Common myeloid progenitor, CD34-positive (primary cell): Measurements from ENCODE around the gene FCF1.
"Not testable (repeated sequence)": the region's sequence is repeated elsewhere in the genome, so short reads cannot be mapped to it uniquely, and the experiment has no call there.

Experiments
- CTCF ChIA-PET: fragments of 350-600 bp; sonication (Branson Sonifier 250); formaldehyde crosslinking; loops from one replicate; lab custom pipeline; 2021; ENCODE audit warnings: antibody characterized with exemption; lab: Charles Lee
- POLR2A ChIA-PET: fragments of 350-600 bp; sonication (Branson Sonifier 250); formaldehyde crosslinking; loops from one replicate; lab custom pipeline; 2021; ENCODE audit warnings: antibody characterized with exemption; lab: Charles Lee
- DNase-seq, 3 donors: peaks; one replicate each; pipeline versions ENCODE4 v3.0.0 to v3.0.0-alpha.2; 2013
- H3K27ac ChIP-seq, 2 experiments: 1 replicate in 1 of 2; 2 replicates in 1 of 2; pipeline ENCODE4 v1.7.0; 2013; ENCODE audit warnings: inconsistent platforms in 2 of 2, low read length in 2 of 2, mild to moderate bottlenecking in 2 of 2, low read depth in 1 of 2, moderate library complexity in 1 of 2; ENCODE audit not compliant: severe bottlenecking in 2 of 2, insufficient read depth in 1 of 2, poor library complexity in 1 of 2
- H3K27me3 ChIP-seq, 5 experiments: replicated peaks in 2 of 5; 1 replicate in 3 of 5; 2 replicates in 2 of 5; pipeline versions ENCODE4 v1.6.1 to v1.7.0; 2013; ENCODE audit warnings: low read length in 4 of 5, mild to moderate bottlenecking in 2 of 5, moderate library complexity in 2 of 5, inconsistent platforms in 1 of 5; ENCODE audit not compliant: insufficient read depth in 5 of 5, control insufficient read depth in 4 of 5
- H3K36me3 ChIP-seq, 4 experiments: 1 replicate in 2 of 4; 2 replicates in 2 of 4; pipeline versions ENCODE4 v1.6.1 to v1.7.0; 2013; ENCODE audit warnings: low read length in 3 of 4, control low read depth in 1 of 4, mild to moderate bottlenecking in 1 of 4; ENCODE audit not compliant: control insufficient read depth in 4 of 4, insufficient read depth in 4 of 4
- H3K4me1 ChIP-seq, 4 experiments: 1 replicate in 3 of 4; 2 replicates in 1 of 4; pipeline versions ENCODE4 v1.6.1 to v1.7.1; 2013; ENCODE audit warnings: low read length in 3 of 4, mild to moderate bottlenecking in 3 of 4, control low read depth in 1 of 4, inconsistent platforms in 1 of 4, moderate library complexity in 1 of 4; ENCODE audit not compliant: control insufficient read depth in 4 of 4, insufficient read depth in 4 of 4; ENCODE audit errors: control extremely low read depth in 1 of 4
- H3K4me3 ChIP-seq, 7 experiments: 1 replicate in 4 of 7; 2 replicates in 3 of 7; pipeline versions ENCODE4 v1.5.1 to v1.7.0; 2013; ENCODE audit warnings: mild to moderate bottlenecking in 7 of 7, low read length in 6 of 7, moderate library complexity in 6 of 7, inconsistent platforms in 2 of 7, low read depth in 2 of 7, control low read depth in 1 of 7; ENCODE audit not compliant: insufficient read depth in 4 of 7, control insufficient read depth in 1 of 7; ENCODE audit errors: extremely low read depth in 1 of 7
- H3K9me3 ChIP-seq, 5 experiments: 1 replicate in 4 of 5; 2 replicates in 1 of 5; pipeline versions ENCODE4 v1.6.1 to v1.7.1; 2013; ENCODE audit warnings: low read length in 4 of 5, mild to moderate bottlenecking in 2 of 5, inconsistent platforms in 1 of 5, low read depth in 1 of 5, moderate library complexity in 1 of 5; ENCODE audit not compliant: control insufficient read depth in 4 of 5, insufficient read depth in 2 of 5; ENCODE audit errors: control extremely low read depth in 1 of 5
- WGBS: methylation state at CpG from one replicate; pipeline ENCODE4 v1.1.5; 2013; ENCODE audit not compliant: insufficient coverage; 5-methylcytosine and 5-hydroxymethylcytosine counted together

FCF1 gene

DNA sequence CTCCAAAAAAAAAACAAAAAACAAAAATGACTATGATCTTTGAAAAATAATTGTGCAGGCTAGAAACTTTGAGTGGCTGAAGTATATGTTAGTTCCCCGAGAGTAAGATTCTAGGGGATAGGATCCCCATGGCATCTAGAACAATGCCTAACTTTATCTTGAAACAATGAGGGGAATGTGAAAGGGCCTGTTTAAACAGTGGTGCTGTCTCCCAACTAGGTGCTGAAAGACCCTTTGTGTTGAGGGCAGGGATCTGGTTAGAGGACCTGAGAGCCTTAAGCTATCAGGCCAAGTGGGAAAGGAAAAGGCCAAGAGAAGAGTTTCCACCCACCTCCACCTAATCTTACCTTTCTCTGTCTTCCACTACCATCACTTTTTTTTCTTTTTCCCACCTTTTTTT lies 43.4 kb downstream of the FCF1 start:
- H3K27ac ChIP-seq = no peak overlapping the region
- WGBS = no CpG with 5 or more reads among the region's 1 CpG
- DNase-seq = no peak
- H3K4me3 ChIP-seq = no peak overlapping the region
- H3K27me3 ChIP-seq = no peaks in the 10 kb centered on the region
- H3K36me3 ChIP-seq = no peaks in the 10 kb centered on the region
- peaks cover 0 to 12% (median 3%) of the 10 kb centered on the region in 5 experiments for H3K9me3 ChIP-seq
- CTCF ChIA-PET = interaction anchor here (1.4 kb wide), 1 partner anchor 19 kb away, joined by 3 read pairs; no protein-coding TSS in a partner anchor
- H3K4me1 ChIP-seq = no peaks in the 10 kb centered on the region
- POLR2A ChIA-PET = no interaction called here

- 100% methylated on average over 3 of the region's 5 CpGs for WGBS
- H3K4me3 ChIP-seq, H3K27ac ChIP-seq, H3K27me3 ChIP-seq, H3K9me3 ChIP-seq, DNase-seq, H3K4me1 ChIP-seq, H3K36me3 ChIP-seq, POLR2A ChIA-PET: not testable (repeated sequence)
- CTCF ChIA-PET = interaction anchor here (0.6 kb wide), 1 partner anchor 1283 kb away, joined by 3 read pairs; no protein-coding TSS in a partner anchor
Measured at GRCh38 chr14:74758505-74758904, 45.6 kb downstream of the FCF1 start.

DNA sequence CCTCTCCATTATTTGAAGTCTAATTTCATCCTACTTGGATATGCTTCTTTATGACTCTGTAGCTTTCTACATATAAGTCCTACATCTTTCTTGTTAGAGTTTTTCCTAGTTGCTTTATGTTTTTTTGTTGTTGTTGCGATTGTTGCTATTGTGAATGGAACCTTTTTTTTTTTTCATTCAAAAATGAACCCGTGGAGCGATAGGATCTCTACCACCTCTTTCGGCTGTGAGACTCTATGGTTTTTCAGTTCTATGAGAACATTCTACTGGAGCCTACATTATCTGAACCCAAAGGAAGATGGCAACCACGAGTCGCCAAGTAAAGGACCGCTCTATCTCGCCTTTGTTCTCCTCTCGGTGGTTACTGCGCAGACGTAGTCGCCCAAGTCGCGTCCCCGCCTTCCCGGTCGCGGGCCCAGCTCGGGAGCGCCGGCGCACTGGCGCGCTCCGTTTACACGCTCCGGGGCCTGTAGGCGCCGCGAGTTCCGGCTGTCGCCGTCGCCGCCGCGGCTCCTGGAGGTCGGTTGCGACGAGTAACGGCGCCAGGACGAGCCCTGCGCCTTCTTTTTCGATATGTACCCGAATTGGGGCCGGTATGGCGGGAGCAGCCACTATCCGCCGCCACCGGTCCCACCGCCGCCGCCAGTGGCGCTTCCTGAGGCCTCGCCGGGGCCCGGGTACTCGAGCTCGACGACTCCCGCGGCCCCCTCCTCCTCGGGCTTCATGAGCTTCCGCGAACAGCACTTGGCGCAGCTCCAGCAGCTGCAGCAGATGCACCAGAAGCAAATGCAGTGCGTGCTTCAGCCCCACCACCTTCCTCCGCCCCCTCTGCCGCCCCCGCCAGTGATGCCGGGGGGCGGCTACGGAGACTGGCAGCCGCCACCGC lies 50.2 kb downstream of the FCF1 start, which contains the start of gene YLPM1:
YLPM1 (plus strand) TSS at position 400 of the 886 bp plus-strand sequence; CDS start at position 574, 174 bp downstream.
- 0% methylated on average over 61 of the region's 76 CpGs for WGBS

GRCh38 chr14:74763803-74764531 lies 51.0 kb downstream of the FCF1 start:
- H3K9me3 ChIP-seq = no peaks in the 10 kb centered on the region
- H3K27ac ChIP-seq = peak overlapping the region; percentile 91 to 96
- POLR2A ChIA-PET = interaction anchor here (0.5 to 1.3 kb wide), 6 partner anchors 8 to 155 kb away, joined by 3 read pairs; no protein-coding TSS in a partner anchor
- peaks cover 0 to 7% (median 3%) of the 10 kb centered on the region in 4 experiments for H3K36me3 ChIP-seq
- peak overlapping the region; percentile 79 to 95 (median 84) for H3K4me3 ChIP-seq
- peaks cover 23 to 32% (median 27%) of the 10 kb centered on the region in 4 experiments for H3K4me1 ChIP-seq
- peak in 2 of 3 donors; percentile 21 to 29 for DNase-seq
- WGBS = 3% methylated on average over 16 of the region's 19 CpGs
- CTCF ChIA-PET = interaction anchor here (0.9 to 2.6 kb wide), 12 partner anchors 11 to 155 kb away, joined by 3 to 8 read pairs (median 4); partner anchors contain the start of genes AREL1 and FCF1
- H3K27me3 ChIP-seq = no peaks in the 10 kb centered on the region

More for the DNA sequence above, 50.2 kb downstream of the FCF1 start, which contains the start of gene YLPM1:
- H3K27me3 ChIP-seq = no peaks in the 10 kb centered on the region
- H3K9me3 ChIP-seq = no peaks in the 10 kb centered on the region
- H3K4me3 ChIP-seq = peak within 1 kb of the TSS; percentile 79 to 95 (median 84)
- CTCF ChIA-PET = interaction anchor here (0.6 to 2.6 kb wide), 13 partner anchors 12 to 154 kb away, joined by 3 to 8 read pairs (median 4); partner anchors contain the start of genes AREL1 and FCF1
- H3K4me1 ChIP-seq = peaks cover 23 to 31% (median 25%) of the 10 kb centered on the region in 4 experiments
- DNase-seq = peak; percentile 98 to 99 (median 98)
- POLR2A ChIA-PET = interaction anchor here (0.5 to 1.3 kb wide), 8 partner anchors 9 to 1766 kb away, joined by 3 read pairs; no protein-coding TSS in a partner anchor
- H3K36me3 ChIP-seq = peaks cover 0 to 7% (median 3%) of the 10 kb centered on the region in 4 experiments
- H3K27ac ChIP-seq = peak within 1 kb of the TSS; percentile 91 to 96

DNA sequence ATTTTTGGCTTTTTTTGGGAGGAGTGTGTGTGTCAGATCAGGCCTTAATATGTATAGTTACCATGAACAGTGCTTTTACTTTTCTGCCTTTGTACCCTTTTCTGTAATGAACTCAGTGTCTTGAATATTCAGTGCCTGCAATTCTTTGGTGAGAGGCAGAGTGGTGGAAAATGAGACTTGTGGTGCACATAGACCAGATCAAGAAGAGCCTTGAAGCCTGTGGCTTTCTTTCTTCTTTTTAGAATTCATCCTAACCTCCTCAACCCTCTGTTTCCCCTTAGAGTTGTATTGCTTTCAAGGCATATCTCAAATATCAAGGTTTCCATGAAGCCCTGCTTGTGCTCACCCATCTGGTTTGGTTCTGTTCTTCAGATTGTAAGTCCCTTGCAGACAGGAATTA lies 52.8 kb downstream of the FCF1 start:
- no peaks in the 10 kb centered on the region for H3K9me3 ChIP-seq
- peak overlapping the region in 6 of 7 experiments; percentile 32 to 95 (median 84) for H3K4me3 ChIP-seq
- CTCF ChIA-PET = no interaction called here
- peaks cover 23 to 32% (median 27%) of the 10 kb centered on the region in 4 experiments for H3K4me1 ChIP-seq
- no peak overlapping the region for H3K27ac ChIP-seq
- POLR2A ChIA-PET = no interaction called here
- DNase-seq = no peak
- peaks cover 0 to 7% (median 3%) of the 10 kb centered on the region in 4 experiments for H3K36me3 ChIP-seq
- no peaks in the 10 kb centered on the region for H3K27me3 ChIP-seq

- peaks cover 0 to 4% (median 2%) of the 10 kb centered on the region in 4 experiments for H3K4me1 ChIP-seq
- H3K36me3 ChIP-seq = peaks cover 2 to 22% (median 8%) of the 10 kb centered on the region in 4 experiments
- no peak overlapping the region for H3K4me3 ChIP-seq
- 83% methylated on average over 5 of the region's 5 CpGs for WGBS
- no peaks in the 10 kb centered on the region for H3K27me3 ChIP-seq
- no peaks in the 10 kb centered on the region for H3K9me3 ChIP-seq
- ChIA-PET POLR2A (no interaction called here), CTCF (interaction anchor here (0.9 to 1.4 kb wide), 2 partner anchors 33 to 156 kb away, joined by 3 read pairs; no protein-coding TSS in a partner anchor)
- no peak for DNase-seq
- no peak overlapping the region for H3K27ac ChIP-seq
Measured at GRCh38 chr14:74771399-74771798, 58.5 kb downstream of the FCF1 start.
